Ovary (tissue), 9 donors: ENCODE measurements around the gene MCF2L. TPM values are rescaled to one million over a fixed set of nuclear protein-coding genes. Genes with fewer than 3 reads are reported as not detected.

Experiments used
- DNase-seq, 5 donors: peaks; one replicate each; pipeline ENCODE4 v3.0.0-alpha.2; 2019 to 2020
- H3K27ac ChIP-seq, 2 donors: fragments of 200-600 bp; one replicate each; pipeline versions ENCODE4 v1.5.1 to v1.8.0; 2019 to 2022
- H3K27me3 ChIP-seq: fragments of 200-600 bp; one replicate; pipeline ENCODE4 v1.8.0; 2022
- H3K36me3 ChIP-seq: fragments of 200-600 bp; sonication (generic); one replicate; pipeline ENCODE4 v1.5.1; 2019
- H3K4me1 ChIP-seq: one replicate; pipeline ENCODE4 v1.8.1; 2013; ENCODE audit warnings: mild to moderate bottlenecking, moderate library complexity; ENCODE audit not compliant: insufficient read depth
- H3K4me3 ChIP-seq: fragments of 200-600 bp; sonication (generic); one replicate; pipeline ENCODE4 v1.5.1; 2017
- H3K9me3 ChIP-seq, 2 donors: fragments of 200-600 bp in 1 of 2; sonication (generic) in 1 of 2; one replicate each; pipeline versions ENCODE4 v1.5.1 to v1.8.1; 2013 to 2019; ENCODE audit warnings: mild to moderate bottlenecking in 1 of 2, moderate library complexity in 1 of 2
- EP300 ChIP-seq: sonication (generic); formaldehyde crosslinking; IDR thresholded peaks from one replicate; pipeline ENCODE4 v1.6.1; 2017; ENCODE audit warnings: antibody characterized with exemption
- POLR2A ChIP-seq: fragments of 450-650 bp; IDR thresholded peaks from one replicate; pipeline ENCODE4 v1.6.1; 2017; ENCODE audit warnings: antibody characterized with exemption, mild to moderate bottlenecking, moderate library complexity
- WGBS, 3 donors: extraction: QIAGEN DNeasy Blood & Tissue Kit in 1 of 3; methylation state at CpG; one replicate each; pipeline versions ENCODE4 v1.1.5 to v1.1.7; 2013 to 2017; 5-methylcytosine and 5-hydroxymethylcytosine counted together
- intact Hi-C, 4 donors: fragments of 100-400 bp; cut with DNase I; formaldehyde crosslinking; loops; one replicate each; pipeline versions ENCODE4 v1.11.0 to v1.15.1; 2022 to 2023
- polyA plus RNA-seq, 2 donors: library from polyadenylated mRNA; stranded (reverse); fragments of 200-250 nt in 1 of 2; fragments of 350-450 nt in 1 of 2; fragmentation: Illumina TruSeq in 1 of 2; extraction: RNeasy Lipid Tissue Mini Kit (QIAGEN cat#74804) in 1 of 2; gene quantifications; one replicate each; pipeline ENCODE4 v1.2.3, GENCODE V29; 2013 to 2014
- total RNA-seq, 7 donors: library from RNA; depleted of rRNA in 2 of 7; stranded (reverse); fragments of >200 nt in 2 of 7; fragmentation: NEBNext Ultra II Directional in 3 of 7; extraction: Animal tissue kit (Norgen Biotek cat#: 25700) in 3 of 7; gene quantifications; one replicate each; pipeline versions ENCODE4 v1.1.0 to v1.2.4, GENCODE V29; 2016 to 2023
- TF ChIP-seq, protein P1 (sequence below), 3 donors: fragments of 450-650 bp in 2 of 3; fragments of 200-600 bp in 1 of 3; IDR thresholded peaks; one replicate each; pipeline versions ENCODE4 v1.5.1 to v1.8.0; 2016 to 2022; ENCODE audit warnings: antibody characterized with exemption in 3 of 3, mild to moderate bottlenecking in 1 of 3
- donor health status: DM: no; HTN: no; CAD: no; lungs with moderate emphysema.
- donor health status: DM: no; HTN: no; CAD: no.
- donor health status: Bipolar disorder and iron deficiency.
- donor health status: DM: yes; HTN: yes; CAD: no.
- donor health status: DM: no; HTN: no; CAD: no.
- donor health status: DM: yes; HTN: yes; CAD: no.

Gene MCF2L
- total and polyA plus RNA-seq, 9 donors = 5.6 to 22.2 (median 8.7) TPM

DNA sequence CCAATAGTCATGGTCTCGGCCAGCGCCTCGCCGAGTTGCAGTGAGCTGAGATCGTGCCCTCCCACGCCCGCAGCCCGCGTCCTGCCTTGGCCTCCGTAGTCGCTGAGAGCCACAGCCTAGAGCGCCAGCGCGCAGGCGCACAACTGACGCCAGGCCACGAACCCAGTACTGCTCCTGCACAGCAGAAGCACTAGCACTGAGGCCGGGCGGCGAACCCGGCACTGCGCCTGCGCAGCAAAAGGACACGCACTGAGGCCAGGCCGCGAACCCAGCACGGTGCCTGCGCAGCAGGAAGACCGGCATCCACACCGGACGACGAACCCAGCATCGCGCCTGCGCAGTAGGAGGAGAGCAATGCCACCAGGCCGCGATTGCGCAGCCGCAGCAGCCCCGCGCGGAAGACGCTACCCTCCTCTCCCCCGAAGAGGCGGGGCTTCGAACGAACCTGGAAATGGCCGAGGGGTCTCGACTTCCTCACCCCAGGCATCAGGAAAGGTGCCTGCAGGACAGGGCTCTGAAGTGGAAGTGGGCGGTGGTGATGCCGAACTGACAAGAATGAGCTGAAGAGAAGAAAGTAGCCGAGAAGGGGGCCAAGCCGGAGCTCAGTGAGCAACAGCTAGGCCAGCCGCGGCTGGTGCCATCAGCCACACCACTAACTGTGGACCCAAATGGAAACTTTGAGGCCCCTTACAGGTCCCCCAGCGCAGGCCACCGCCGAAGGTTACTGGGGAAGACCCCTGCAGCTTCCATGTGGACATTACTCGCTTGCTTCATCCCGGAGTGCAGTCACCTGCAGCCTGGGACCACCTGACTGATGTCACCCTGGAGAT lies 161.1 kb downstream of the MCF2L start:
- intact Hi-C loops = no loop called here
- H3K4me1 ChIP-seq = peaks cover 5% of the 10 kb centered on the region
- no peaks in the 10 kb centered on the region for H3K36me3 ChIP-seq
- peak in 4 of 5 donors; percentile 21 to 71 (median 53) for DNase-seq
- TF ChIP-seq POLR2A = no peak
- TF ChIP-seq, protein P1, sequence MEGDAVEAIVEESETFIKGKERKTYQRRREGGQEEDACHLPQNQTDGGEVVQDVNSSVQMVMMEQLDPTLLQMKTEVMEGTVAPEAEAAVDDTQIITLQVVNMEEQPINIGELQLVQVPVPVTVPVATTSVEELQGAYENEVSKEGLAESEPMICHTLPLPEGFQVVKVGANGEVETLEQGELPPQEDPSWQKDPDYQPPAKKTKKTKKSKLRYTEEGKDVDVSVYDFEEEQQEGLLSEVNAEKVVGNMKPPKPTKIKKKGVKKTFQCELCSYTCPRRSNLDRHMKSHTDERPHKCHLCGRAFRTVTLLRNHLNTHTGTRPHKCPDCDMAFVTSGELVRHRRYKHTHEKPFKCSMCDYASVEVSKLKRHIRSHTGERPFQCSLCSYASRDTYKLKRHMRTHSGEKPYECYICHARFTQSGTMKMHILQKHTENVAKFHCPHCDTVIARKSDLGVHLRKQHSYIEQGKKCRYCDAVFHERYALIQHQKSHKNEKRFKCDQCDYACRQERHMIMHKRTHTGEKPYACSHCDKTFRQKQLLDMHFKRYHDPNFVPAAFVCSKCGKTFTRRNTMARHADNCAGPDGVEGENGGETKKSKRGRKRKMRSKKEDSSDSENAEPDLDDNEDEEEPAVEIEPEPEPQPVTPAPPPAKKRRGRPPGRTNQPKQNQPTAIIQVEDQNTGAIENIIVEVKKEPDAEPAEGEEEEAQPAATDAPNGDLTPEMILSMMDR (IDR thresholded peaks at IDR 0.05) = no peak
- no peak for TF ChIP-seq EP300
- no peak overlapping the region for H3K4me3 ChIP-seq
- no peaks in the 10 kb centered on the region for H3K9me3 ChIP-seq
- 32 to 54% (median 35%) methylated on average over 47 to 60 of the region's 60 CpGs for WGBS, 3 donors
- no peak overlapping the region for H3K27ac ChIP-seq
- H3K27me3 ChIP-seq = no peaks in the 10 kb centered on the region

DNA sequence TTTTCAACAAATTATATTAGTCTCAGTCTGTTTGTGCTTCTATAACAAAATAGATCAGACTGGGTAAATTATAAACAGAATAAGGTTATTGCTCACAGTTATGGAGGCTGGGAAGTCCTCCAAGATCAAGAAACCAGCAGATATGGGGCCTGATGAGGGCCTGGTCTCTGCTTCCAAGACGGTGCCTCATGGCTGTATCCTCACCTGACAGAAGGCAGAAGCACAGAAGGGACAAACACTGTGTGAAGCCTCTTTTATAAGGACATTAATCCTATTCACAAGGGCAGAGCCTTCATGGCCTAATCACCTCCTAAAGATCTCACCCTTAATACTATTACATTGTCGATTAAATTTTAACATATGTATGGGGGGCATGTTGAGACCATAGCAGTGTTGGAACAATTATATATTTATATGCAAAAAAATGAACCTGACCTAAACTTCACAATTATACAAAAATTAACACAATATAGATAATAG lies 166.3 kb downstream of the MCF2L start:
- TF ChIP-seq POLR2A (no peak), EP300 (no peak)
- TF ChIP-seq, protein P1 (IDR thresholded peaks at IDR 0.05) = no peak
- no peaks in the 10 kb centered on the region for H3K27me3 ChIP-seq
- H3K27ac ChIP-seq = no peak overlapping the region
- no peak for DNase-seq
- intact Hi-C loops = no loop called here
- no peaks in the 10 kb centered on the region for H3K36me3 ChIP-seq
- H3K4me1 ChIP-seq = peaks cover 1% of the 10 kb centered on the region
- WGBS, 3 donors = 81 to 91% (median 86%) methylated on average over 2 of the region's 2 CpGs
- H3K9me3 ChIP-seq = no peaks in the 10 kb centered on the region
- no peak overlapping the region for H3K4me3 ChIP-seq

DNA sequence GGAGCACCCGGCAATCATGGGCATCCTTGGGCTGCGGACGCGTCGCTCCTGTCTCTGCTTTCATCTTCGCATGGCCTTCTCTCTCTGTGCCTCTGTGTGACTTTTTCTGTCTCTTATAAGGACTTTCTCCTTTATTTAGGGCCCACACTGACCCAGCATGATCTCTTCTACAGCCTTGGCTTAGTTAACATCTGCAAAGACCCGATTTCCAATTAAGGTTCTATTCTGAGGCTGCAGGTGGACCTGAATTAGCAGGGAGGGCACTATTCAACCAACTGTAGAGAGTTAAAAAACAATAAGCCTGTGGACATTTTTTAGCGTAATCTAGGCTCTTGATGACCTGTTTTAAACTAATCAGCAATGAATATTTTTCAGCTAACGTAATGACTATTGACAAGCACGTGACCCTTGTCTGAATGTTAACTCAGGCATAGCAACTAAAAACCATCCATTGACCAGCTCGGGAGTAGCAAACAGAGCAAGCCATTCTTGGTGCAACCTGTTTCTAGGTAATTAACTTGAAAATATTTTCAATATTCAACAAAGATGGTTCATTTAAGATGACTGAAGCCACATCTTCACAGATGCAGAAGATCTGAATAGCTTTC lies 168.8 kb downstream of the MCF2L start:
- H3K9me3 ChIP-seq = no peaks in the 10 kb centered on the region
- H3K4me1 ChIP-seq = peaks cover 1% of the 10 kb centered on the region
- no peaks in the 10 kb centered on the region for H3K27me3 ChIP-seq
- WGBS, 3 donors = 91 to 95% (median 93%) methylated on average over 11 of the region's 11 CpGs
- TF ChIP-seq EP300 = no peak
- TF ChIP-seq POLR2A = no peak
- TF ChIP-seq, protein P1 (IDR thresholded peaks at IDR 0.05) = no peak
- H3K4me3 ChIP-seq = no peak overlapping the region
- peak in 1 of 5 donors; percentile 2 for DNase-seq
- intact Hi-C loops = no loop called here
- no peaks in the 10 kb centered on the region for H3K36me3 ChIP-seq
- H3K27ac ChIP-seq = no peak overlapping the region

DNA sequence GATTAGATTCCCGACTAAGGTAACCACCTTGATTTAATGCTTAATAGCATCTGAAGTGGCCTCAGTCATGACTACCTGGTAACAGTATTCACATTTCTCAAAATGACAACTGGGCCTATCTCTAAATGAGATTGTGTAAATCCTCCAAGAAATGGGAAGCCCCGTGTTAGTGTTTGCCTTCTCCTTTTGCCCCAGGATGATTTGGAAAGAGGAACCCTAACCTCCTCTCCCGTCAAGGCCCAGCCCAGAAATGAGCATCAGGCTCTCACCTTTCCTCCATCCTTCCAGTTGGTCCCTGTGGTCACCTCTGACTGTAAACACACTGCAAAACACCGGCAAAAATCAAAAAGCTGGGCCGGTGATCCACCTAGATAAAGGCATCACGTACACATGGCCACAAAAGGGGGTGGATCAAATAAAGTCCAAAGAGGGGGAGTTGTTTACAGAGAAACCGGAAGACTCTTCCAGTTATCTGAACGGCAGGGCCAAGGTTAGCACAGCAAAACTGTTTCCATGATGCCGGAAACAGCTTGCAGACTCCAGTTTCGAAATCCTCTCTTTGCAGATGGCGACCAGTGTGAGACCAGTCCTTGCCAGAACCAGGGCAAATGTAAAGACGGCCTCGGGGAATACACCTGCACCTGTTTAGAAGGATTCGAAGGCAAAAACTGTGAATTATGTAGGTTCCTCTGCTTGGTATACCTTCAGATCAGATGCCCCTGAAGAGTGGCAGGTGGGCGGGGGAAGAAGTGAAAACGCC lies 170.0 kb downstream of the MCF2L start:
- intact Hi-C loops = no loop called here
- whole genome bisulfite sequencing, 3 donors = 36 to 54% (median 40%) methylated on average over 16 of the region's 16 CpGs
- peak in 2 of 5 donors; percentile 27 to 38 for DNase-seq
- TF ChIP-seq, protein P1 (IDR thresholded peaks at IDR 0.05) = no peak
- TF ChIP-seq POLR2A (no peak), EP300 (no peak)
- Histone ChIP-seq H3K27me3 (no peaks in the 10 kb centered on the region), H3K9me3 (no peaks in the 10 kb centered on the region), H3K27ac (peak overlapping the region in 1 of 2 donors; percentile 13), H3K4me3 (no peak overlapping the region), H3K4me1 (peaks cover 1% of the 10 kb centered on the region), H3K36me3 (no peaks in the 10 kb centered on the region)
